Measurements from ENCODE around the gene MGAT1. TPM values are rescaled to one million over a fixed set of nuclear protein-coding genes. Genes with fewer than 3 reads are reported as not detected.
A peak's percentile ranks its signal among the peaks of the same experiment; 100 is the strongest.

MGAT1 gene
- polyA plus RNA-seq (2013, experiment 1 of 2) = 45.9 TPM
- polyA plus RNA-seq (2013, experiment 2 of 2) = 49.1 TPM

- H3K27me3 ChIP-seq (ENCODE audit: insufficient read depth, low read length) = no peaks in the 10 kb centered on the region
- H3K36me3 ChIP-seq (ENCODE audit: insufficient read depth, low read length) = peaks cover 9% of the 10 kb centered on the region
- H3K9ac ChIP-seq (ENCODE audit: low read depth, low read length) = peak within 1 kb of the TSS; percentile 98
- under 1% methylated on average over 86 of the region's 87 CpGs for WGBS
- peak within 1 kb of the TSS; percentile 94 for H3K27ac ChIP-seq (ENCODE audit: low read depth, low read length)
- peak within 1 kb of the TSS; percentile 98 for H3K4me3 ChIP-seq (ENCODE audit: low read length)
- H3K4me1 ChIP-seq (ENCODE audit: insufficient read depth, low read length) = peaks cover 14% of the 10 kb centered on the region
- no peaks in the 10 kb centered on the region for H3K9me3 ChIP-seq (ENCODE audit: insufficient read depth, low read depth, low read length)
These were observed at the start of gene MGAT1 for GRCh38 chr5:180802325-180803180. MGAT1 (minus strand) TSS chr5:180802806; CDS start chr5:180792971, 9,835 bp downstream.

GRCh38 chr5:180850434-180851078 lies 48.0 kb upstream of the MGAT1 start:
- H3K9ac ChIP-seq (ENCODE audit: low read depth, low read length) = no peak overlapping the region
- WGBS = 98% methylated on average over 10 of the region's 10 CpGs
- peak overlapping the region; percentile 24 for H3K4me3 ChIP-seq (ENCODE audit: low read length)
- H3K27ac ChIP-seq (ENCODE audit: low read depth, low read length) = no peak overlapping the region
- no peaks in the 10 kb centered on the region for H3K27me3 ChIP-seq (ENCODE audit: insufficient read depth, low read length)
- H3K4me1 ChIP-seq (ENCODE audit: insufficient read depth, low read length) = no peaks in the 10 kb centered on the region
- H3K9me3 ChIP-seq (ENCODE audit: insufficient read depth, low read depth, low read length) = peaks cover 82% of the 10 kb centered on the region
- H3K36me3 ChIP-seq (ENCODE audit: insufficient read depth, low read length) = peaks cover 82% of the 10 kb centered on the region

GRCh38 chr5:180849827-180850226 lies 47.2 kb upstream of the MGAT1 start:
- peaks cover 74% of the 10 kb centered on the region for H3K36me3 ChIP-seq (ENCODE audit: insufficient read depth, low read length)
- H3K9me3 ChIP-seq (ENCODE audit: insufficient read depth, low read depth, low read length) = peaks cover 83% of the 10 kb centered on the region
- H3K4me1 ChIP-seq (ENCODE audit: insufficient read depth, low read length) = no peaks in the 10 kb centered on the region
- 100% methylated on average over 2 of the region's 4 CpGs for WGBS
- no peak overlapping the region for H3K9ac ChIP-seq (ENCODE audit: low read depth, low read length)
- peak overlapping the region; percentile 24; the same call in 1 of the 2 replicates for H3K4me3 ChIP-seq (ENCODE audit: low read length)
- no peak overlapping the region for H3K27ac ChIP-seq (ENCODE audit: low read depth, low read length)
- H3K27me3 ChIP-seq (ENCODE audit: insufficient read depth, low read length) = no peaks in the 10 kb centered on the region

- WGBS = no CpG with 5 or more reads among the region's 1 CpG
- H3K36me3 ChIP-seq (ENCODE audit: insufficient read depth, low read length) = peaks cover 65% of the 10 kb centered on the region
- H3K27ac ChIP-seq (ENCODE audit: low read depth, low read length) = no peak overlapping the region
- no peak overlapping the region for H3K9ac ChIP-seq (ENCODE audit: low read depth, low read length)
- no peaks in the 10 kb centered on the region for H3K4me1 ChIP-seq (ENCODE audit: insufficient read depth, low read length)
- H3K4me3 ChIP-seq (ENCODE audit: low read length) = no peak overlapping the region
- peaks cover 82% of the 10 kb centered on the region for H3K9me3 ChIP-seq (ENCODE audit: insufficient read depth, low read depth, low read length)
- H3K27me3 ChIP-seq (ENCODE audit: insufficient read depth, low read length) = no peaks in the 10 kb centered on the region
These were observed 46.3 kb upstream of the MGAT1 start for GRCh38 chr5:180848878-180849277.

- Histone ChIP-seq H3K27ac (ENCODE audit: low read depth, low read length) (no peak overlapping the region), H3K36me3 (ENCODE audit: insufficient read depth, low read length) (peaks cover 60% of the 10 kb centered on the region), H3K4me1 (ENCODE audit: insufficient read depth, low read length) (no peaks in the 10 kb centered on the region), H3K4me3 (ENCODE audit: low read length) (no peak overlapping the region), H3K9ac (ENCODE audit: low read depth, low read length) (no peak overlapping the region), H3K9me3 (ENCODE audit: insufficient read depth, low read depth, low read length) (peaks cover 78% of the 10 kb centered on the region), H3K27me3 (ENCODE audit: insufficient read depth, low read length) (no peaks in the 10 kb centered on the region)
- 100% methylated on average over 1 of the region's 1 CpG for WGBS
These were observed 45.7 kb upstream of the MGAT1 start for GRCh38 chr5:180848265-180848664.

- peaks cover 66% of the 10 kb centered on the region for H3K9me3 ChIP-seq (ENCODE audit: insufficient read depth, low read depth, low read length)
- no peaks in the 10 kb centered on the region for H3K27me3 ChIP-seq (ENCODE audit: insufficient read depth, low read length)
- no peak overlapping the region for H3K27ac ChIP-seq (ENCODE audit: low read depth, low read length)
- no peaks in the 10 kb centered on the region for H3K4me1 ChIP-seq (ENCODE audit: insufficient read depth, low read length)
- no peak overlapping the region for H3K4me3 ChIP-seq (ENCODE audit: low read length)
- H3K36me3 ChIP-seq (ENCODE audit: insufficient read depth, low read length) = peaks cover 51% of the 10 kb centered on the region
- 29% methylated on average over 3 of the region's 3 CpGs for WGBS
- no peak overlapping the region for H3K9ac ChIP-seq (ENCODE audit: low read depth, low read length)
These were observed 44.4 kb upstream of the MGAT1 start for GRCh38 chr5:180847026-180847425.

GRCh38 chr5:180844858-180845257 lies 42.3 kb upstream of the MGAT1 start:
- H3K4me1 ChIP-seq (ENCODE audit: insufficient read depth, low read length) = no peaks in the 10 kb centered on the region
- H3K36me3 ChIP-seq (ENCODE audit: insufficient read depth, low read length) = peaks cover 29% of the 10 kb centered on the region
- H3K27me3 ChIP-seq (ENCODE audit: insufficient read depth, low read length) = no peaks in the 10 kb centered on the region
- H3K9me3 ChIP-seq (ENCODE audit: insufficient read depth, low read depth, low read length) = peaks cover 44% of the 10 kb centered on the region
- no peak overlapping the region for H3K9ac ChIP-seq (ENCODE audit: low read depth, low read length)
- no peak overlapping the region for H3K4me3 ChIP-seq (ENCODE audit: low read length)
- 86% methylated on average over 1 of the region's 1 CpG for WGBS
- peak overlapping the region; percentile 34; the same call in 1 of the 2 replicates for H3K27ac ChIP-seq (ENCODE audit: low read depth, low read length)

- Histone ChIP-seq H3K27me3 (ENCODE audit: insufficient read depth, low read length) (no peaks in the 10 kb centered on the region), H3K9me3 (ENCODE audit: insufficient read depth, low read depth, low read length) (peaks cover 40% of the 10 kb centered on the region), H3K9ac (ENCODE audit: low read depth, low read length) (no peak overlapping the region), H3K27ac (ENCODE audit: low read depth, low read length) (peak overlapping the region; percentile 34; the same call in 1 of the 2 replicates), H3K36me3 (ENCODE audit: insufficient read depth, low read length) (peaks cover 25% of the 10 kb centered on the region), H3K4me3 (ENCODE audit: low read length) (no peak overlapping the region), H3K4me1 (ENCODE audit: insufficient read depth, low read length) (no peaks in the 10 kb centered on the region)
- WGBS = 26% methylated on average over 3 of the region's 3 CpGs
These were observed 41.8 kb upstream of the MGAT1 start for GRCh38 chr5:180844432-180844831.

GRCh38 chr5:180839935-180840334 lies 37.3 kb upstream of the MGAT1 start:
- 93% methylated on average over 3 of the region's 3 CpGs for WGBS
- Histone ChIP-seq H3K4me1 (ENCODE audit: insufficient read depth, low read length) (no peaks in the 10 kb centered on the region), H3K9me3 (ENCODE audit: insufficient read depth, low read depth, low read length) (no peaks in the 10 kb centered on the region), H3K27ac (ENCODE audit: low read depth, low read length) (no peak overlapping the region), H3K36me3 (ENCODE audit: insufficient read depth, low read length) (no peaks in the 10 kb centered on the region), H3K27me3 (ENCODE audit: insufficient read depth, low read length) (no peaks in the 10 kb centered on the region), H3K4me3 (ENCODE audit: low read length) (no peak overlapping the region), H3K9ac (ENCODE audit: low read depth, low read length) (no peak overlapping the region)

GRCh38 chr5:180839227-180839626 lies 36.6 kb upstream of the MGAT1 start:
- Histone ChIP-seq H3K27ac (ENCODE audit: low read depth, low read length) (no peak overlapping the region), H3K4me1 (ENCODE audit: insufficient read depth, low read length) (no peaks in the 10 kb centered on the region), H3K9ac (ENCODE audit: low read depth, low read length) (no peak overlapping the region), H3K4me3 (ENCODE audit: low read length) (no peak overlapping the region), H3K9me3 (ENCODE audit: insufficient read depth, low read depth, low read length) (no peaks in the 10 kb centered on the region), H3K27me3 (ENCODE audit: insufficient read depth, low read length) (no peaks in the 10 kb centered on the region), H3K36me3 (ENCODE audit: insufficient read depth, low read length) (0 out of 2 replicates have a peak, but pooled peaks cover 5% of the 10 kb centered on the region)
- 97% methylated on average over 2 of the region's 2 CpGs for WGBS

GRCh38 chr5:180837478-180837877 lies 34.9 kb upstream of the MGAT1 start:
- Histone ChIP-seq H3K9me3 (ENCODE audit: insufficient read depth, low read depth, low read length) (no peaks in the 10 kb centered on the region), H3K9ac (ENCODE audit: low read depth, low read length) (no peak overlapping the region), H3K27ac (ENCODE audit: low read depth, low read length) (no peak overlapping the region), H3K27me3 (ENCODE audit: insufficient read depth, low read length) (peaks cover 3% of the 10 kb centered on the region), H3K36me3 (ENCODE audit: insufficient read depth, low read length) (0 out of 2 replicates have a peak, but pooled peaks cover 5% of the 10 kb centered on the region), H3K4me1 (ENCODE audit: insufficient read depth, low read length) (no peaks in the 10 kb centered on the region), H3K4me3 (ENCODE audit: low read length) (no peak overlapping the region)
- 86% methylated on average over 3 of the region's 4 CpGs for WGBS
